Measurements from ENCODE around the gene LYRM4. TPM values are rescaled to one million over a fixed set of nuclear protein-coding genes. Genes with fewer than 3 reads are reported as not detected.

Gene LYRM4
- total and polyA plus RNA-seq, 7 donors = 11.3 to 21.1 (median 16.1) TPM

DNA sequence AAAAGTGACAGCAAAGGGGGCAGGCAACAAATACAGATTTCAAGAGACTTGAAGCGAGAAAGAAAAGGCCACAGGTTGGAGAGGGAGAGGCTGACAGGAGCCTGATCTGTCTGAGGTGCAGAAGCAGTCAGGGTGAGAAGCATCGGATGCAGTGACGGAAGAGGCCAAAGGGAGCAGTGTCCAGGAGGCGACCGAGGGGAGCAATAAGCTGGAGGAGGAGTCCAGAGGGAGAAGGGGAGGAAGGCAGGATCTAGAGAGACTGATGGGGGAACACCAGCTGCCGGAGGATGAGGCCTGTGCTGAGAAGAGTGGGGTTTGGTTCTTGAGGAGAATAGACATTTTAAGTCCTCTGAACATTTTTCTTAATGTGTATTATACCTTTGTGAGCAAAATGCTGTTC, 24.3 kb upstream of the LYRM4 start:
- no peak for DNase-seq
- intact Hi-C loops (cut with DNase I) = no loop called here
- no peak overlapping the region for H3K4me3 ChIP-seq

DNA sequence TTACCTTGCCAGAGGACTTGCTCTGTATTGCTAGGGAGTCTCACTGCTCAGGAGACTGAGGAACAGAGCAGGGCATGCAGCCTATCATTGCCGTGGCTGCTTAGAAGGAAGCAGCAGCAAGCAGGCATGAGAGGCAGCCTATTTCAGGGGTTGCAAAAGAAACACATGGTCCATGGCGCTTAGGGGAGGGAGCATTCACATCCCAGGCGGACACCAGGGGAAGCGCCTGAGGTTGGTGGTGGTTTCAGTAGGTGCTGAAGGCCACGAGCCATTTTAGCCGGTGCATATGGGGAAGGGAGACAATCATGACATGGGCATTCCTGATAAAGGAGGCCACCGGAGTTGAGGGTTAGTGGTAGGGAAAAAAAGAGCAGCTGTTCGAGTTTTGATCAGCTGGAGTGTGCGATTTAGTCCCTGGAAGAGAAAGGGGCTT, 21.5 kb upstream of the LYRM4 start:
- intact Hi-C loops (cut with DNase I) = no loop called here
- no peak for ATAC-seq
- 77 to 89% (median 81%) methylated on average over 9 of the region's 9 CpGs for WGBS, 3 donors
- Histone ChIP-seq H3K27me3 (ENCODE audit: insufficient read depth in 3 of 3, low read length in 2 of 3) (no peaks in the 10 kb centered on the region), H3K4me3 (no peak overlapping the region), H3K9me3 (no peaks in the 10 kb centered on the region), H3K36me3 (ENCODE audit: insufficient read depth in 1 of 2, low read depth in 1 of 2) (no peaks in the 10 kb centered on the region), H3K4me1 (peaks cover 7% of the 10 kb centered on the region), H3K27ac (no peak overlapping the region)
- TF ChIP-seq, protein P1, sequence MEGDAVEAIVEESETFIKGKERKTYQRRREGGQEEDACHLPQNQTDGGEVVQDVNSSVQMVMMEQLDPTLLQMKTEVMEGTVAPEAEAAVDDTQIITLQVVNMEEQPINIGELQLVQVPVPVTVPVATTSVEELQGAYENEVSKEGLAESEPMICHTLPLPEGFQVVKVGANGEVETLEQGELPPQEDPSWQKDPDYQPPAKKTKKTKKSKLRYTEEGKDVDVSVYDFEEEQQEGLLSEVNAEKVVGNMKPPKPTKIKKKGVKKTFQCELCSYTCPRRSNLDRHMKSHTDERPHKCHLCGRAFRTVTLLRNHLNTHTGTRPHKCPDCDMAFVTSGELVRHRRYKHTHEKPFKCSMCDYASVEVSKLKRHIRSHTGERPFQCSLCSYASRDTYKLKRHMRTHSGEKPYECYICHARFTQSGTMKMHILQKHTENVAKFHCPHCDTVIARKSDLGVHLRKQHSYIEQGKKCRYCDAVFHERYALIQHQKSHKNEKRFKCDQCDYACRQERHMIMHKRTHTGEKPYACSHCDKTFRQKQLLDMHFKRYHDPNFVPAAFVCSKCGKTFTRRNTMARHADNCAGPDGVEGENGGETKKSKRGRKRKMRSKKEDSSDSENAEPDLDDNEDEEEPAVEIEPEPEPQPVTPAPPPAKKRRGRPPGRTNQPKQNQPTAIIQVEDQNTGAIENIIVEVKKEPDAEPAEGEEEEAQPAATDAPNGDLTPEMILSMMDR (IDR thresholded peaks at IDR 0.05) = no peak
- no peak for DNase-seq

More for the DNA sequence above, 24.3 kb upstream of the LYRM4 start:
- Histone ChIP-seq H3K4me1 (peaks cover 26% of the 10 kb centered on the region), H3K27ac (no peak overlapping the region), H3K9me3 (no peaks in the 10 kb centered on the region), H3K36me3 (ENCODE audit: insufficient read depth in 1 of 2, low read depth in 1 of 2) (no peaks in the 10 kb centered on the region), H3K27me3 (ENCODE audit: insufficient read depth in 3 of 3, low read length in 2 of 3) (no peaks in the 10 kb centered on the region)
- ATAC-seq = no peak
- TF ChIP-seq, protein P1 (IDR thresholded peaks at IDR 0.05) = no peak
- 92 to 94% (median 92%) methylated on average over 6 of the region's 6 CpGs for WGBS, 3 donors

DNA sequence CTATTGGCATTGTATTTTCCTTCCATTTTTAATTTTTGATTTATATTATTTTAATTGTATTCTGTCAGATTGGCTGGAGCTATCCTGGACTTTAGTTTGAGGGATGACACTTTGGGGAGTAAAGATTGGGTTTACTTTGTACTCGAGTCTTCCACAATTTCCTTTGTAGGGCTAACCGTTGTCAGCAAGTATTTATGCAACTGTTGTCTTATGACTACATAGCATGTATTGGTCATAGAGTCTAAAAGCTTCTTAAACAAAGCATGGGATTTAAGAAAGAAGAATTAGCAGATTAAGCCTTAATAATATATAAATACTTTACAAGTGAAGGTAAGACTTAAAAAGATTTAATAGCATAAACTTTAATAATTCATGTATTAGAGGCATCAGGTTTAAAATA, 20.2 kb upstream of the LYRM4 start:
- Histone ChIP-seq H3K27ac (no peak overlapping the region), H3K9me3 (no peaks in the 10 kb centered on the region), H3K36me3 (ENCODE audit: insufficient read depth in 1 of 2, low read depth in 1 of 2) (no peaks in the 10 kb centered on the region), H3K4me1 (no peaks in the 10 kb centered on the region), H3K4me3 (no peak overlapping the region), H3K27me3 (ENCODE audit: insufficient read depth in 3 of 3, low read length in 2 of 3) (no peaks in the 10 kb centered on the region)
- TF ChIP-seq, protein P1 (IDR thresholded peaks at IDR 0.05) = no peak
- intact Hi-C loops (cut with DNase I) = no loop called here
- WGBS, 3 donors = 78 to 84% (median 78%) methylated on average over 2 of the region's 2 CpGs
- ATAC-seq (no peak), DNase-seq (no peak)

DNA sequence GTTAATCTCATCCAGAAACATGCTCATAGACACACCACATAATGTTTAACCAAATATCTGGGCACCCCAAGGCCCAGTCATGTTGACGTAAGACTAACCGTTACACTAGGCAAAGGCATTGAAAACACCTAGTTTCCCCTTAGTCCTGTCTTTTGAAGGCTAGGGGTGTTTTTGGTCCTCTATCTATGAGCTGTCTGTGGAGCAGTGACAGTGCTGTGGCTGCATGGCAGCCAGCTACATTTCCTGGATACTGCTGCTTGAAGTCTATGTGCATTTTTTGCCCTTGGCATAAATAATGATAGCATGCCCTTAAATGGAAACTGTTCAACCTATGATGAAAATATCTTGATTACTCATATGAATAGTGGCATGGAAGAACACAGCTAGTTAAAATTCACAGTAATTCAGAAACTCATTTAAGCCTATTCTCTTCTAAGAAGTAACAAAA, 19.2 kb upstream of the LYRM4 start:
- intact Hi-C loops (cut with DNase I) = no loop called here
- 98 to 99% (median 98%) methylated on average over 2 of the region's 2 CpGs for WGBS, 3 donors

More for the DNA sequence above, 19.2 kb upstream of the LYRM4 start:
- H3K27me3 ChIP-seq (ENCODE audit: insufficient read depth in 3 of 3, low read length in 2 of 3) = no peaks in the 10 kb centered on the region
- no peaks in the 10 kb centered on the region for H3K9me3 ChIP-seq
- ATAC-seq (no peak), DNase-seq (no peak)
- TF ChIP-seq, protein P1 (IDR thresholded peaks at IDR 0.05) = no peak
- no peak overlapping the region for H3K27ac ChIP-seq
- no peak overlapping the region for H3K4me3 ChIP-seq
- H3K36me3 ChIP-seq (ENCODE audit: insufficient read depth in 1 of 2, low read depth in 1 of 2) = no peaks in the 10 kb centered on the region
- H3K4me1 ChIP-seq = no peaks in the 10 kb centered on the region
